Lower leg skin (tissue), 4 donors: ENCODE measurements around the gene DOK7. TPM values are rescaled to one million over a fixed set of nuclear protein-coding genes. Genes with fewer than 3 reads are reported as not detected.

Experiments used
- DNase-seq, 2 donors: peaks; one replicate each; pipeline ENCODE4 v3.0.0-alpha.2; 2019; ENCODE audit warnings: low spot score in 2 of 2
- H3K4me3 ChIP-seq: fragments of 200-600 bp; sonication (generic); 2 replicates; pipeline ENCODE4 v1.5.1; 2017; ENCODE audit warnings: mild to moderate bottlenecking, low read depth; ENCODE audit not compliant: poor library complexity, severe bottlenecking
- POLR2A ChIP-seq, 2 donors: fragments of 450-650 bp; IDR thresholded peaks; one replicate each; pipeline ENCODE4 v1.6.1; 2016 to 2017; ENCODE audit warnings: antibody characterized with exemption in 2 of 2, mild to moderate bottlenecking in 1 of 2, moderate library complexity in 1 of 2
- WGBS, 2 donors: methylation state at CpG; one replicate each; pipeline ENCODE4 v1.1.5; 2018; 5-methylcytosine and 5-hydroxymethylcytosine counted together
- intact Hi-C: fragments of 100-400 bp; cut with DNase I; formaldehyde crosslinking; loops from one replicate; pipeline ENCODE4 v1.15.0; 2023; ENCODE audit warnings: low total_unique reads
- total RNA-seq, 4 donors: library from RNA; depleted of rRNA; stranded (reverse); fragments of >200 nt; gene quantifications; one replicate each; pipeline ENCODE4 v1.1.0, GENCODE V29; 2016
- TF ChIP-seq, protein P1 (sequence below), 3 donors: fragments of 450-650 bp; IDR thresholded peaks; one replicate each; pipeline ENCODE4 v1.5.1; 2016; ENCODE audit warnings: antibody characterized with exemption in 3 of 3, mild to moderate bottlenecking in 3 of 3, moderate library complexity in 2 of 3

The DOK7 gene
- total RNA-seq, 4 donors from 2014 or later = 1.9 to 9.8 (median 5.9) TPM

- intact Hi-C loops = no loop called here
- no peak overlapping the region for H3K4me3 ChIP-seq
- no peak for DNase-seq
- TF ChIP-seq, protein P1, sequence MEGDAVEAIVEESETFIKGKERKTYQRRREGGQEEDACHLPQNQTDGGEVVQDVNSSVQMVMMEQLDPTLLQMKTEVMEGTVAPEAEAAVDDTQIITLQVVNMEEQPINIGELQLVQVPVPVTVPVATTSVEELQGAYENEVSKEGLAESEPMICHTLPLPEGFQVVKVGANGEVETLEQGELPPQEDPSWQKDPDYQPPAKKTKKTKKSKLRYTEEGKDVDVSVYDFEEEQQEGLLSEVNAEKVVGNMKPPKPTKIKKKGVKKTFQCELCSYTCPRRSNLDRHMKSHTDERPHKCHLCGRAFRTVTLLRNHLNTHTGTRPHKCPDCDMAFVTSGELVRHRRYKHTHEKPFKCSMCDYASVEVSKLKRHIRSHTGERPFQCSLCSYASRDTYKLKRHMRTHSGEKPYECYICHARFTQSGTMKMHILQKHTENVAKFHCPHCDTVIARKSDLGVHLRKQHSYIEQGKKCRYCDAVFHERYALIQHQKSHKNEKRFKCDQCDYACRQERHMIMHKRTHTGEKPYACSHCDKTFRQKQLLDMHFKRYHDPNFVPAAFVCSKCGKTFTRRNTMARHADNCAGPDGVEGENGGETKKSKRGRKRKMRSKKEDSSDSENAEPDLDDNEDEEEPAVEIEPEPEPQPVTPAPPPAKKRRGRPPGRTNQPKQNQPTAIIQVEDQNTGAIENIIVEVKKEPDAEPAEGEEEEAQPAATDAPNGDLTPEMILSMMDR (IDR thresholded peaks at IDR 0.05) = no peak
- TF ChIP-seq POLR2A (IDR thresholded peaks at IDR 0.05) = no peak
- 82 to 90% methylated on average over 9 to 27 of the region's 29 CpGs for WGBS, 2 donors
Observed at GRCh38 chr4:3500634-3501101, 37.6 kb downstream of the DOK7 start.

GRCh38 chr4:3501126-3501824 is 38.2 kb downstream of the DOK7 start:
- 88 to 90% methylated on average over 22 to 23 of the region's 24 CpGs for WGBS, 2 donors
- no peak for DNase-seq
- H3K4me3 ChIP-seq = no peak overlapping the region
- intact Hi-C loops = no loop called here
- TF ChIP-seq, protein P1 (IDR thresholded peaks at IDR 0.05) = no peak
- no peak for TF ChIP-seq POLR2A (IDR thresholded peaks at IDR 0.05)

DNA sequence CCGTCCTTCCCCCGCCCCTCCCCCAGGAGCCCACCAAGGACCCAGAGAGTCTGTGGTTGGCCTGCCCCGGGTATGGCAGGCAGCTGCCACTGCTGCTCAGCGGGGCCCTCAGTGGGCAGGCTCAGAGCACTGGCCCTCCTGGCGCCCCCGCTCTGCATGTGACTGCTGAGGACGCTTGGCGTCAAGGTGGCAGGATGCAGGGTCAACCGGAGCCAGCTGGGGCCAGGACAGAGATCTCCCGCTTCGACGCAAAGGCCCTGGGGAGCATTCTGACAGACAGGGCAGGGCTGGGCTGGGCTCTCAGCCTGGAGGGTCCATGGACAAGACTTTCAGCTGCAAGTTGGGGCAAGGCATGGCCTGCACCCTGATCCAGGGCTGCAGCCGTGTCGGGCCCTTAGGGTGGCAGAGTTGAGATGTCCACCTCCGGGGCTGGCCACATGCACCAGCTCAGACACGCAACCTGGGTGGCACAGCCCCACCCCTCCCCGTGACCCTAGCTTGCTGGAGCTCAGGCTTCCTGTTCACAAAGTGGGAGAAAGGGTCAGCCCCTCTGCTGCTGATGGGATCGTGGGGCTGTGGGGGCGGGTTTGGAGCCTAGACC is 38.8 kb downstream of the DOK7 start:
- 89% methylated on average over 19 of the region's 19 CpGs for WGBS, 2 donors

DNA sequence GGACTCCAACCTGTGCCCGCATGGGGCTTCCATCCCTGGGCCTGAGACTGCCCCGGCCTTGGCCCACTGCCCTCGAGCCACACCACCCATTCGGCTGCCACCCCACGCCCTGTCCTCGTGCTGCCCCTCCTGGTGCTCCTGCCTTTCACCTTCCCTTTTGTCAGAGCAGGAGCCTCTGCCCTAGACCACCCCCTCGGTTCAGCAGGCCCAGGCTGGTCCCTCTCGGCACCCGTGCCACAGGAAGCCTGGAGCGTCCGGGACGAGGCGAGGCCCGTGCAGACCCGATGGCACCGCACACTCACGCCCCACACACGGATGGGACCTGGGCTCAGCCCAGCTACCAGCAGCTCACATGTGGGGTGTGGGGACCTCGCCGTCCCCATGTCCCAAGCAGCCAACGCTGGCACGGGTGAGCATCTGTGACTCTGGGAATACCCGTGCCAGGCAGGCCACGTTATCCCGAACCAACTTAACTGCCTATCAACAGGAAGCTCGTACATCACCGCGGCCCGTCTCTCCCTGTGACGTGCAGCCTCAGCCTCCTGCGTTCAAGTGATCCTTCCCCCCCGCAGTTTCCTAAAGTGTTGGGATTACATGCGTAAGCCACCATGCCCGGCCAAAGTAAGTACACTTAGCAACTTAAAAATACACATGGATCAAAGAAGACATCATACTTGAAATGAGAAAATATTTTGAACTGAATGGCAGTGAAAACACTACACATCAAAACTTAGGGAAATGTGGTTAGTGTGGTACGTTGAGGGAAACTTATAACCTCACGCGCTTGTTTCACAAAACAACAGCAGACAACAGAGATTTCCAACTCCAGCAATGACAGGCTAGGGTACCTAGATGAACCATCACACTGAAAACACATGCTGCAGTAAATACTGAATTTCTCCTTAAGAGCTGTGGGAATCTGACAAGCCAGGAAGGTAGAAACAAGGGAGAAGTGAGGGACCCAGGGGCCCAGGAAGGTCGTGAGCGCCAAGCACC is 40.1 kb downstream of the DOK7 start:
- 86 to 90% methylated on average over 35 to 39 of the region's 39 CpGs for WGBS, 2 donors
- TF ChIP-seq, protein P1 (IDR thresholded peaks at IDR 0.05) = no peak
- TF ChIP-seq POLR2A (IDR thresholded peaks at IDR 0.05) = no peak
- DNase-seq = no peak
- no peak overlapping the region for H3K4me3 ChIP-seq
- intact Hi-C loops = no loop called here

More for the DNA sequence above, 38.8 kb downstream of the DOK7 start:
- TF ChIP-seq, protein P1 (IDR thresholded peaks at IDR 0.05) = no peak
- no peak for TF ChIP-seq POLR2A (IDR thresholded peaks at IDR 0.05)
- H3K4me3 ChIP-seq = no peak overlapping the region
- DNase-seq = no peak
- intact Hi-C loops = no loop called here

- no peak for TF ChIP-seq POLR2A (IDR thresholded peaks at IDR 0.05)
- DNase-seq = no peak
- intact Hi-C loops = no loop called here
- no peak overlapping the region for H3K4me3 ChIP-seq
- WGBS, 2 donors = 93% methylated on average over 14 to 15 of the region's 16 CpGs
Observed at GRCh38 chr4:3505231-3505630, 42.1 kb downstream of the DOK7 start.
